DMS114 treated with DMSO at 0.1 percent for 48 hours (cell line): ENCODE results near the gene POTEF.
"Not testable (repeated sequence)": the region's sequence is repeated elsewhere in the genome, so short reads cannot be mapped to it uniquely, and the experiment has no call there.

Experiments
- DNase-seq: peaks from one replicate; lab custom pipeline; 2025; ENCODE audit not compliant: unreplicated experiment; lab: John Stamatoyannopoulos, UW

The POTEF gene

DNA sequence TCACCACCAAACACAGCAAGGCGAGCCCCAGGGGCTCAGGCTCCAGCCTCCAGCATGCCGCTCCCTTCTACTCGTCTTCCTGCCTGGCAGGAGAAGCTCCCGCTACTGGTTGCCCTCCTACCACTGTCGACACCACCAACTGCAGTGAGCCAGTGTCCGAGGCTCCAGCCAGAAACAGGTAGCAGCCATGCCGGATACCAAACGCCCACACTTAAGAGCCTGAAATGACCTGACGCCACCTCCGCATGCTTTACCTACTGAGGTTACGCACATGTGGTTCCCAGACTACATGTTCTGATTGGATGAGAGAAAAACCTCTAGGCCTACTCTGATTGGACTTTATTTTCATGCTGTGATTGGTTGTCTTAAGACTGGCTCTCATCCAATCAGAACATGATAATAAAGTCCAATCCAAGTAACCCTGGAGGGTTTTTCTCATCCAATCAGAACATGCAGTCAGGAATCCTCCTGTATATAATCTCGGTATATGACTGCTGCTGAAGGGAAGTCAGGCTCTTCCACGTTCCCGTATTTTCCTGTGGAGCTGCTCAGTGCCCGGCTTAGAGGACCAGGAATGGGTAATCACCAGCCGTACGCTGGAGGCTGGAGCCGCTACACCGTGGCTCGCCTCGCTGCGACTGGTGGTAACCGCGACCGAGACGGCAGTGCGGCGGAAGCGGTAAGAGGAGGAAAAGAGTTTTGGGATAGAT lies at the start of gene POTEF:
TSS of gene POTEF (minus strand) at position 103 of the 710 bp plus-strand sequence. CDS start 8,707 bp downstream, outside the sequence.
- peak; percentile 54 for DNase-seq

DNA sequence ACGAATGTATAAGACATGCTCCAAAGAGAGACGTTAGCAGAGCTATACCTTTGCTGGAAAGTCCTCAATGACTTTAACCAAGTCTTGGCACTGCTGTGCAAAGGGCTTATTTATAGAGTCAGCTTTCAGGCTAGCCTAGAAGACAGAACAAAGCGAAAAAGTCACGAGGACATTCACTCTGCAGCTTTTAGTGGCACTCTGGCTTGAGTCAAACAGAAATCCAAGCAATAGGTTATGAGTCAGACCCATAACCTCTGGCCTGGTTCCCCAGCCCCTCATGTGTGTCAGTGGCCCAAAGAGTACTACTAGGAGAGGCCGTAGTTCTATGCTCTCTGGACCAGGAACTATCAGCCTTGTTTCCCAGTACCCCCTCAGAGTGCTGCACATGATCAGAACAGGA lies 45.8 kb upstream of the POTEF start:
- DNase-seq: not testable (repeated sequence)

DNA sequence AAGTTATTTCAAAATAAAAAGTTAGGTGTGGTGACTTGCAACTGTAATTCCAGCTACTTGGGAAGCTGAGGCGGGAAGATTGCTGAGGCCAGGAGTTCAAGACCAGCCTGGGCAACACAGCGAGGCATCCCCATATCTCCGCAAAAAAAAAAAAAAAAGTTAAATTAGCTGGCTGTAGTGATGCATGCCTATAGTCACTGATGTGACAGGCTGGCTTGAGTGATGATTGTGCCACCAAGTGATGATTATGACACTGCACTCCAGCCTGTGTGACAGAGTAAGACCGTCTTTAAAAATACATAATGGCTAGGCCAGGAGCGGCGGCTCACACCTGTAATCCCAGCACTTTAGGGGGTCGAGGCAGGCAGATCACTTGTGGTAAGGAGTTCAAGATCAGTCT lies 40.9 kb upstream of the POTEF start:
- no peak for DNase-seq

DNA sequence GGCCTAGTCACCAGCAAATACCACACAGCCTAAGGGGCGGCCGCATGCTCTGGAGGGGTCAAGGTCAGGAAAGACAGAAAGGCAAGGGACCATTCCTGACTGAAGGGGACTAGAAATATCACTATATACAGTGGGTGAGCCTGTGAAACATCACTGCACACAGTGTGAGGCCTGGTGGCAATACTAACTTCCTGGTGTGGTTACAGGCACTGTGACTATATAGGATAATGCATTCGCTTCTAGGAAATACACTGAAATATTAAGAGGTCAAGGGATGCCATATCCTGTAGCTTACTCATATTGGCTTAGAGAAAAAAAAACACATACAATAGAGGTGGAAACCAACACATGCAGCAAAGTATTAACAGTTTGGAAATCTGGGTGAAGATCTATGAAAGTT lies 40.1 kb upstream of the POTEF start:
- not testable (repeated sequence) for DNase-seq

DNA sequence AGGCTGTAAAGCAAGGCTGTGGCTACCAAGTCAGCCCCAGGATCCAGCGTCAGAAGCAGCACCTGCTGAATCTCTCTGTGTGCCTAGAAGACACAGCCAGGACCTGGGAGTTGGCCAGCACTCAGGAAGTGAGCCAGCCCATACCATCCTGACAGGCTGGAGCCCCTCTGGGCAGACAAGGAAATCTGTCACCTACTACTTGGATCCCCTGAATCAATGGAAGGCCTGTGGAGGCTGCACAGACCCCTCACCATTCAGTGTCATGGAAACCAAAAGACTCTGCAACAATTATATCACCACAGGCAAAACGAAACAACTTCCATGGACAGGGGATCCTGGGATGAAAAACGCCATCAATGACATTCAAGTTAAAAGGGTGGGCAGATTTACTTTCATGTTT lies 37.6 kb upstream of the POTEF start:
- DNase-seq: not testable (repeated sequence)

DNA sequence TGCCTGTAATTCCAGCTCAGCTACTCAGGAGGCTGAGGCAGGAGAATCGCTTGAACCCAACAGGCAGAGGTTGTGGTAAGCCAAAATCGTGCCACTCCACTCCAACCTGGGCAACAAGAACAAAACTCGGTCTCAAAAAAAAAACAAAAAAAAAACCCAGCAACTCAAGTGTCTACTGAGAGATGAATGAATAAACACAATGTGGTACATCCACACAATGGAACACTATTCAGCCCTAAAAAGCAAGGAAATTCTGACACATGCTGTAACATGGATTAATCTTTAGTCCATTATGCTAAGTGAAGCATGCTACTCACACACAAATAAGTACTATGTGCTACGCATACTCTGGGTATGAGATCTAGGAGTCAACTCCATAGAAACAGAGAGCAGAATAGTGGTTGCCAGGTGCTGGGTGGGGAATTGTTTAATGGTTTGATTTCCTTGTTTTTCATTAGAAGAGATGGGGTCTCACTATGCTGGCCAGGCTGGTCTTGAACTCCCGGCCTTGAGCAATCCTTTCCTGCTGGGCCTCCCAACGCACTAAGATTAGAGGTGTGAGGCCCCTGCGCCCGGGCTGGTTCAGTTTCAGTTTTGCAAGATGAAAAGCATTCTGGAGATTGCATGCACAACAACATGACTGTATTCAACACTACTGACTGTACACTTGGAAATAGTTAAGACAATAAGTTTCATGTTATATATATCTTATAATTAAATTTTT lies 36.4 kb upstream of the POTEF start:
- DNase-seq: no peak

DNA sequence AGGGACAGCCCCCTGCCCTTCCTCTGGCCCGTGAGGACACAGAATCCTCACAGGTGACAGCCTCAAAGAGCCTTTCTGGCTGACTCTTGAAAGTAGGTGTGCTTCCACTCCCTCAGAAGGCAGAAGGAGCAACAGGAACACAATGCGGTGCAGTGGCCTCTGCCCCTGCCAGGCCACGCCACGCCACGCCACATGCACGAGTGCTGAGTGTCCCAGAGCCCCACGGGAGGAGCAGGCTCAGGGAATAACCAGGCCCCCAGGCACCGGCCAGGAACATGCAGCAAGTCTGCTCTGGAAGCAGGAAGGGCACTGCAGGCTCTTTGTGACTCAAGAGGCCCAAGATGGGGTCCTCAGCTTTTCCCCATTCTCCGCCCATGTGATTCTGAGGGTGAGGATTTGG lies 33.9 kb upstream of the POTEF start:
- DNase-seq: no peak

GRCh38 chr2:130162486-130162885 lies 33.5 kb upstream of the POTEF start:
- not testable (repeated sequence) for DNase-seq

- DNase-seq: not testable (repeated sequence)
These were observed 32.0 kb upstream of the POTEF start for GRCh38 chr2:130160838-130161705.

- no peak for DNase-seq
These were observed 31.1 kb upstream of the POTEF start for GRCh38 chr2:130160131-130160530.

DNA sequence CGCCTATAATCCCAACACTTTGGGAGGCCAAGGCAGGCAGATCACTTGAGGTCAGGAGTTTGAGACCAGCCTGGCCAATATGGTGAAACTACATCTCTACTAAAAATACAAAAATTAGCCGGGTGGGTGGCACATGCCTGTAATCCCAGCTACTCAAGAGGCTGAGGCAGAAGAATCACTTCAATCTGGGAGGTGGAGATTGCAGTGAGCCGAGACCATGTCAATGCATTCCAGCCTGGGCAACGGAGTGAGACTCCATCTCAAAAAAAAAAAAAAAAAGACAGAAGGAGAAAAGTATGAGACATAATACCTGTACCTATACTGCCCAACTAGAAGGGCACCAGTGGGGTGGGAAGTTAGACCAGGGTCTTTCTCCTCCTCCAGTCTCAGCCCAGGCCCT lies 30.4 kb upstream of the POTEF start:
- not testable (repeated sequence) for DNase-seq

DNA sequence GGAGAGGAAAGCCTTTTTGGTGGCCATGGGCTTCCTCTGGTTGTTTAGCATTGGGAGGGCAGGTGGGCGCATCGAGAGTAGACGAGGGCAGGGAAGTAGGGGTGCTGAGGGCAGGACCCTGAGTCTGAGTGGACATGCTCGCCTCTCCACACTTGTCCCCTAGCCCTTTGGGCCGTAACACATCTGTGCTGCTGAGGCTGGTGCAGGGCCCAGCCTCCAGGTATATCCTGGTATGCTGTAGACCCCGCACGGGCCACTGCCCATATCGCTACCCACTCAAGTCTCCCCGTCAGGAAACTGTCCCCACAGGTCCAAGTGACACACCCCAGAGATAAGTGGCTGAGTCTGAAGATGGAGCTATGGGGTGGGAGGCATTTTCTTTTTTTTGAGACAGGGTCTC lies 29.6 kb upstream of the POTEF start:
- no peak for DNase-seq

DNA sequence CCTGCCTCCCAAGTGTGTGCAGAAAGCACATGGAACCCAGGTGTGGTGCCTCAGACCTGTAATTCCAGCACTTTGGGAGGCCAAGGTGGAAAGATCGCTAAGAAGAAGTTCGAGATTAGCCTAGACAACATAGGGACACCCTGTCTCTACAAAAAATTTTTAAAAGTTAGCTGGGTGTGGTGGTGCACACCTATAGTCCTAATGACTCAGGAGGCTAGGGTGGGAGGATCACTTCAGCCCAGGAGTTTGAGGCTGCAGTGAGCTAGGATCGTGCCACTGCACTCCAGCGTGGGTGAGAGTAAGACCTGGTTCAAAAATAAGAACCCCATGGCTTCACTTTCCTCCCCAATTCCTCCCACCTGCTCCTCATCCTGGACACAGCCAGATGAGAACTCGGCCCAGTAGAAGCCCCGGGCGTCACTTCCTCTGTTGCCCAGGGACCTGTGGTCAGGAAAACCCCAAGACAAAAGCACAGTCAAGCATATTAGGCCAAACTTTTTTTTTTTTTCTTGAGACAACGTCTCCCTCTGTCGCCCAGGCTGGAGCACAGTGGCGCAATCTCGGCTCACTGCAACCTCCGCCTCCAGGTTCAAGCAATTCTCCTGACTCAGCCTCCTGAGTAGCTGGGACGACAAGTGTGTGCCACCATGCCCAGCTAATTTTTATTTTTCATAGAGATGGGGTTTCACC lies 28.9 kb upstream of the POTEF start:
- not testable (repeated sequence) for DNase-seq

DNA sequence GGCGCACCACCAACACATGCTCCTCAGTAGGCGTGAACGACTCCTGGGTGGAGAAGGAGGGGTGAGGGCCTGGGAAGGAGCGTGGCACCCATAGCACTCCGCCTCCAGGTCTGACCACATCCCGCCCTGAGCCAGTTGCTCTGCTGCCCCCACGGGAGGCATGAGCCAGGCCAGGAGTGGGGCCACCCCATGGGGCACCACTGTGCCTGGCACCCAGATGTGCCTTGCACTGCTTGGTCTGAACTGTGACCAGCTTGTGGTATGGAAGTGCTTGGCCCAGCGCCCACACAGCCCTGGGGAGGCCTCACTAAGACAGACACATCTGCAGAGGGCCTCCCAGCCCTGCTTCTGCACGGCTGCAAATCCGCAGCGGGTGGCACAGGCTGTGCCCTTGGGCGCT lies 28.3 kb upstream of the POTEF start:
- not testable (repeated sequence) for DNase-seq

DNA sequence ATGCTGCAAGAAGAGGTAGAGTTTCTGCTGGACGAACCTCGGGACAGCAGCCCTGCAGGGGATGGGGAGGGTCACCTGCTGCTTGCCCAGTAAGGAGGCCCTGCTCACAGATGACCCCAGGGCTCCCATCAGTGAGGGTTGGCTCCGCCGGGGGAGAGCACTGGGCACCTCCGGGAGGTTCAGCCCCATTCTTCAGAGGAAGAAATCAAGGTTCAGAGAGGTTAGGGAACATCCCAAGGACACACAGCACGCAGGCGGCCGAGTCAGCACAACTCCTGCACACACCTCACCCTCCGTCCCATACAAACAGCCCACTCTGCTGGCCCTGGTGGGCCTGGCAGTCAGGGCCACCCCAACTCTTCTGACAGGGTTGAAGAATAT lies 27.6 kb upstream of the POTEF start:
- DNase-seq: no peak

- DNase-seq: not testable (repeated sequence)
These were observed 27.1 kb upstream of the POTEF start for GRCh38 chr2:130155956-130156623.

DNA sequence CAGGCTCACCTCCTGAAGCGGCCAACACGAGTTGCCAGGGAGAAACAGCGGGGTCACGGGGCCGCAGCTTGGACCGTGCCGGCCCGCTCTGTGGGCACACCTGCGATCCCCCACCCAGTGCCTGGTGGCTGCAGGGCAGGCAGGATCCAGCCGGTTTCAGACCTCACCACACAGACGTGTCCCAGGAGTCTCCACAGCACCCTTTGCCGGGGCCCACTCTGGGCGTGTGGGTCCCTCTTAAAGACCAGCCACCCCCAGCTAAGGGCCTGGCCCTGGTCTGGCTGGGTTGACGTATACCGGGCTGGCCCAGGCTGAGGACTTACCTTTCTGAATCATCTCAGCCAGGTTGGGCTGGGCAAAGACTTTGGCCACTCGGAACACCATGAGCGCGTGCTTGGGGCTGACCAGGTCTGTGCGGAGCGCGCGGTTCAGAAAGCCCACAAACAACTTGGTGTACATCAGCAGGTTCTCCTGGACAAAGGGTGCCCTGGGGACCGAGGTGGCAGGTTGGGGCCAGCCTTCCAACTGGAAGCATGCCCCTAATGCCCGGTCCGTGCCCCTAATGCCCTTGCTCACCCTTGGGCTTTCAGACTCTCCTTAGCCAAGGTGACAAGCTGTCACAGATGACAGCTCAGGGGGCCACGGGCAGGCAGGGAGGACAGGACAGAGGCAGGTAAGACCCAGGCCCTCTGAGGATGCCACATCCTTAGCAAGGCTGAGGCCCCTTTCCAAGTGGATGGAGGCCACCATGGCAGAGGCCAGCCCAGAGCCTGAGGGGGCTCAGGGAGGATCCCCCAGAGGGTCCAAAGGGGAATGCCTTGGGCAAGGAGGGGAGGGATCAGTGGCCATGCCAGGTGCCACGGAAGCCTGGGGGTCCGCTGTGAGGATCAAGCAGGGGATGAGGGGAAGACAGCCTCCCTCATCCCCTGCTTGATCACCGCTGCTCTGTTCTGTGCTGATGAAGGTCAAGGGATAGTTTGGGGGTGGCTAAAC lies 26.0 kb upstream of the POTEF start:
- no peak for DNase-seq

DNA sequence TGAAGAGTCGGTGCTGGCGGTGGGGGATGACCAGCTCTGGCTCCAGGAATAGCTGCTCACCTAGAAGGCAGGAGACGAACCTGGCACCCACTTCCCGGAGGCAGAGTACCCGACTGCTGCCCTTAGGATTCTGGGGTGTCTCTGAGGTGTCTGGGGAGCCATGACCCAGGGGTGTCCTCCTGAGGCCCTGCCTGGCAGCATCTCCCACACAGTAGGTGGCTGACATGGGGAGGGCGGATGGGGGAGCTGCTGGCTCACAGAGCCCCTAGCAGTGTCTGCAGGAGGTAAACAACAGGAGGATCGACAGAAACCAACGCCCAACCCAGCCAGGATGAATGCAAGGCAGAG lies 25.4 kb upstream of the POTEF start:
- DNase-seq: not testable (repeated sequence)

- not testable (repeated sequence) for DNase-seq
These were observed 24.9 kb upstream of the POTEF start for GRCh38 chr2:130153721-130154422.
